Measurements from ENCODE around the gene BID.

Gene BID

GRCh38 chr22:17774206-17774925 lies at the start of gene BID:
Gene BID (minus strand): TSS chr22:17774469. CDS start chr22:17750116, 24,353 bp downstream.
- TF ChIP-seq EZH2phosphoT487 (IDR thresholded peaks at IDR 0.05; ENCODE audit: borderline replicate concordance, low read length), result no peak
- TF ChIP-seq, protein P1, sequence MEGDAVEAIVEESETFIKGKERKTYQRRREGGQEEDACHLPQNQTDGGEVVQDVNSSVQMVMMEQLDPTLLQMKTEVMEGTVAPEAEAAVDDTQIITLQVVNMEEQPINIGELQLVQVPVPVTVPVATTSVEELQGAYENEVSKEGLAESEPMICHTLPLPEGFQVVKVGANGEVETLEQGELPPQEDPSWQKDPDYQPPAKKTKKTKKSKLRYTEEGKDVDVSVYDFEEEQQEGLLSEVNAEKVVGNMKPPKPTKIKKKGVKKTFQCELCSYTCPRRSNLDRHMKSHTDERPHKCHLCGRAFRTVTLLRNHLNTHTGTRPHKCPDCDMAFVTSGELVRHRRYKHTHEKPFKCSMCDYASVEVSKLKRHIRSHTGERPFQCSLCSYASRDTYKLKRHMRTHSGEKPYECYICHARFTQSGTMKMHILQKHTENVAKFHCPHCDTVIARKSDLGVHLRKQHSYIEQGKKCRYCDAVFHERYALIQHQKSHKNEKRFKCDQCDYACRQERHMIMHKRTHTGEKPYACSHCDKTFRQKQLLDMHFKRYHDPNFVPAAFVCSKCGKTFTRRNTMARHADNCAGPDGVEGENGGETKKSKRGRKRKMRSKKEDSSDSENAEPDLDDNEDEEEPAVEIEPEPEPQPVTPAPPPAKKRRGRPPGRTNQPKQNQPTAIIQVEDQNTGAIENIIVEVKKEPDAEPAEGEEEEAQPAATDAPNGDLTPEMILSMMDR (IDR thresholded peaks at IDR 0.05; ENCODE audit: low read depth, low read length, poor library complexity, severe bottlenecking), result no peak
- H3K27ac ChIP-seq (ENCODE audit: low read depth, low read length), result peak within 1 kb of the TSS; percentile 46
- H3K4me2 ChIP-seq (ENCODE audit: low read length), result peak within 1 kb of the TSS; percentile 95
- H4K20me1 ChIP-seq (ENCODE audit: control insufficient read depth, insufficient read depth, low read depth, low read length), result peaks cover 12% of the 10 kb centered on the region
- H3K4me3 ChIP-seq (ENCODE audit: low read length), result peak within 1 kb of the TSS; percentile 72
- H3K9me2 ChIP-seq (replicated peaks; ENCODE audit: control insufficient read depth, low read length), result no peaks in the 10 kb centered on the region
- H3K79me2 ChIP-seq (ENCODE audit: control insufficient read depth, low read length), result peaks cover 63% of the 10 kb centered on the region
- peaks cover 8% of the 10 kb centered on the region; the same call in 1 of the 2 replicates for H3K36me3 ChIP-seq (ENCODE audit: control insufficient read depth, low read length)
- no peaks in the 10 kb centered on the region for H3K9me3 ChIP-seq (ENCODE audit: control insufficient read depth, insufficient read depth, low read length)
- H3K4me1 ChIP-seq (ENCODE audit: control insufficient read depth, low read length), result peaks cover 70% of the 10 kb centered on the region
- no peaks in the 10 kb centered on the region for H3K27me3 ChIP-seq (ENCODE audit: control insufficient read depth, low read length)
- H3F3A ChIP-seq (ENCODE audit: control insufficient read depth, insufficient read depth), result peaks cover 11% of the 10 kb centered on the region

DNA sequence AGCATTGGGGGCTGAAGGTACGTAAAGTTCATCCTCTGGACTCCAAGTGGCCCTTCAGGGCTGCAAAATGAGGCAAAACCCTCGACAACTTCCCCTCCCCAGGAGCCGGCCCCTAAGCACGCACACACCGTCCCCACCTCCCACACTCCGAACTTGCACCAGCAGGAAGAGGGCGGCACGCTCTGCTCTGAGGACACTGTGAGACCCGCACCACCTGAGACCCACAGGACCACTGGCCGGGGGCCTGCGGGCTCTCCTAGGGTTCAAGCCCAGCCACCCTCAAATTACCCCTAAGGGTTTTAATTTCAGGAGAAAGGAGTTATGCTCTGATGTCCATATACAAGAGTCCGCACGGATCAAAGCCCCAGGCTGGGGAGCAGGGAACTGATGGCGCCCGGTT lies 49.7 kb upstream of the BID start:
- H4K20me1 ChIP-seq (ENCODE audit: control insufficient read depth, insufficient read depth, low read depth, low read length), result 0 out of 2 replicates have a peak, but pooled peaks cover 4% of the 10 kb centered on the region
- no peaks in the 10 kb centered on the region for H3K9me3 ChIP-seq (ENCODE audit: control insufficient read depth, insufficient read depth, low read length)
- no peaks in the 10 kb centered on the region for H3K4me1 ChIP-seq (ENCODE audit: control insufficient read depth, low read length)
- H3K4me2 ChIP-seq (ENCODE audit: low read length), result no peak overlapping the region
- H3K36me3 ChIP-seq (ENCODE audit: control insufficient read depth, low read length), result peaks cover 32% of the 10 kb centered on the region
- no peaks in the 10 kb centered on the region for H3K27me3 ChIP-seq (ENCODE audit: control insufficient read depth, low read length)
- H3K79me2 ChIP-seq (ENCODE audit: control insufficient read depth, low read length), result no peaks in the 10 kb centered on the region
- no peak overlapping the region for H3K27ac ChIP-seq (ENCODE audit: low read depth, low read length)
- H3F3A ChIP-seq (ENCODE audit: control insufficient read depth, insufficient read depth), result no peaks in the 10 kb centered on the region
- no peaks in the 10 kb centered on the region for H3K9me2 ChIP-seq (replicated peaks; ENCODE audit: control insufficient read depth, low read length)
- H3K4me3 ChIP-seq (ENCODE audit: low read length), result no peak overlapping the region
- TF ChIP-seq, protein P1 (IDR thresholded peaks at IDR 0.05; ENCODE audit: low read depth, low read length, poor library complexity, severe bottlenecking), result no peak
- no peak for TF ChIP-seq EZH2phosphoT487 (IDR thresholded peaks at IDR 0.05; ENCODE audit: borderline replicate concordance, low read length)

GRCh38 chr22:17823226-17823625 lies 49.0 kb upstream of the BID start:
- H3K4me1 ChIP-seq (ENCODE audit: control insufficient read depth, low read length), result no peaks in the 10 kb centered on the region
- H3K4me2 ChIP-seq (ENCODE audit: low read length), result no peak overlapping the region
- H3K27ac ChIP-seq (ENCODE audit: low read depth, low read length), result no peak overlapping the region
- no peaks in the 10 kb centered on the region for H3K27me3 ChIP-seq (ENCODE audit: control insufficient read depth, low read length)
- no peak overlapping the region for H3K4me3 ChIP-seq (ENCODE audit: low read length)
- no peaks in the 10 kb centered on the region for H3K79me2 ChIP-seq (ENCODE audit: control insufficient read depth, low read length)
- no peaks in the 10 kb centered on the region for H4K20me1 ChIP-seq (ENCODE audit: control insufficient read depth, insufficient read depth, low read depth, low read length)
- no peaks in the 10 kb centered on the region for H3F3A ChIP-seq (ENCODE audit: control insufficient read depth, insufficient read depth)
- H3K9me3 ChIP-seq (ENCODE audit: control insufficient read depth, insufficient read depth, low read length), result no peaks in the 10 kb centered on the region
- peaks cover 27% of the 10 kb centered on the region for H3K36me3 ChIP-seq (ENCODE audit: control insufficient read depth, low read length)
- TF ChIP-seq, protein P1 (IDR thresholded peaks at IDR 0.05; ENCODE audit: low read depth, low read length, poor library complexity, severe bottlenecking), result no peak
- no peak for TF ChIP-seq EZH2phosphoT487 (IDR thresholded peaks at IDR 0.05; ENCODE audit: borderline replicate concordance, low read length)
- no peaks in the 10 kb centered on the region for H3K9me2 ChIP-seq (replicated peaks; ENCODE audit: control insufficient read depth, low read length)

Measured in DOHH2 (cell line).